Fibroblast of mammary gland (primary cell): ENCODE results near the gene RNF144B.

Experiments
- DNase-seq: peaks from one replicate; pipeline ENCODE4 v3.0.0-alpha.2; 2010; ENCODE audit warnings: low read depth
- H3K4me3 ChIP-seq: 2 replicates; pipeline ENCODE4 v1.5.1; 2011; ENCODE audit warnings: low read depth, mild to moderate bottlenecking, low read length, moderate library complexity; ENCODE audit not compliant: control insufficient read depth
- CTCF ChIP-seq: conservative IDR thresholded peaks from 2 replicates; pipeline ENCODE4 v1.5.1; 2011; ENCODE audit warnings: low read depth, low read length, inconsistent platforms; ENCODE audit not compliant: control insufficient read depth, insufficient read depth

Gene RNF144B

GRCh38 chr6:18371010-18371409, 16.1 kb upstream of the RNF144B start:
- no peak overlapping the region for H3K4me3 ChIP-seq
- TF ChIP-seq CTCF, result no peak
- DNase-seq, result no peak

- TF ChIP-seq CTCF, result no peak
- no peak overlapping the region for H3K4me3 ChIP-seq
- DNase-seq, result no peak
These were observed 15.5 kb upstream of the RNF144B start for GRCh38 chr6:18371656-18372055.

DNA sequence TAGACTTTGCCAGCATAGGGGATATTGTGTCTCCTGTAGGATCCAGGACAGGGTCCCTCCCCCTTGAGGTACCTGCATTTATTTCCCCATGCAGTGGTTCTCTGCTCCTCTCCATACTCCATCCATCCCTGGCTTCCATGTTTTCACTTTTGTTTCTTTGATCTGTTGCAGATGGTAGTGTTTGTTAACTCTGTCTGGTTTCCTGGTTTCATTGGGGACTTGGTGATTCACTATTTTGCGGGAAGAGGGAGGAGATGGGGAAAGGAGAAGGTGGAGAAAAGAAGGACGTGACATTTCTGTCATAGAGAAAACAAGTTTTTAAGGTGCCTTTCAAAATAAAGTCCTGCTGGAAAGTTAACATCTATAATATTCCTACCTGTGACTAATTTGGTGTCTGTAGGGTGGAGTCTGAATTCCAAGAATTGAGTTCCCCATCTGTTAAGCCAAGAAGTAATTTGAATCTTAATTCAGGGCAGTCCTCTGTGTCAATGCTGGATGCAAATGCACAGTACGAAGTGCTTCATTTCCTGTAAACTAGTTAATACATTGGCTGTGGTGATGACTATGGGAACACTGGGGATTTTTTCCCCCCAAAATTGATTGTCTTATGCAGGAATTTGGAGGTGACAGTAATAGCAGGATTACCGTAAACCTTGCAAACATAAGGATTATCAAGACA, 6.9 kb upstream of the RNF144B start:
- no peak for TF ChIP-seq CTCF
- H3K4me3 ChIP-seq, result no peak overlapping the region
- peak; percentile 39 for DNase-seq

GRCh38 chr6:18380851-18381250, 6.3 kb upstream of the RNF144B start:
- DNase-seq, result no peak
- TF ChIP-seq CTCF, result no peak
- H3K4me3 ChIP-seq, result no peak overlapping the region

DNA sequence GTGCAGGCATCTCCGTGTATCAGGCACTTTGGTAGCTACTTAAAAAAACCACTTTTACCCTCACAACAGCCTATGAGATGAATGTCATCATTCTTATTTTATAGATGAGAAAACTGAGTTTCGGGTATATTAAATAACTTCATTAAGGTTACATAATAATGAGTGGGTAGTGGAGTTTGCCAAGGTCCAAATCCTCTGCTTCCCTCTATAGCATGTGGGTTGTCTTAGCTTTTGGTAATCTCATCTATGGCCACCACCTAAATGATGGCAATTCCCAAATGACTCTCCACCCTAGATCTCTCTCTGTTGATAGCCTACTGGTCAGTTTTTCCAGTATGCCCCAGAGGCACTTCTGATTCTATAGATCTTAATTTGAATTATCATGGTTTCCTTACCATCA, 3.7 kb upstream of the RNF144B start:
- TF ChIP-seq CTCF, result no peak
- DNase-seq, result no peak

GRCh38 chr6:18384621-18385020, 2.5 kb upstream of the RNF144B start:
- no peak overlapping the region for H3K4me3 ChIP-seq
- no peak for TF ChIP-seq CTCF
- no peak for DNase-seq

More for the DNA sequence above, 3.7 kb upstream of the RNF144B start:
- no peak overlapping the region for H3K4me3 ChIP-seq
